Spinal cord (tissue), 10 donors: ENCODE data around the gene AUNIP. TPM values are rescaled to one million over a fixed set of nuclear protein-coding genes. Genes with fewer than 3 reads are reported as not detected.

Experiments
- DNase-seq, 6 donors: peaks; one replicate each; pipeline versions ENCODE4 v3.0.0 to v3.0.0-alpha.2; 2013 to 2015; ENCODE audit warnings: low spot score in 6 of 6, low read depth in 4 of 6
- H3K27ac ChIP-seq: one replicate; pipeline ENCODE4 v1.5.1; 2013; ENCODE audit warnings: low read depth, low read length, control low read depth
- H3K27me3 ChIP-seq: one replicate; pipeline ENCODE4 v1.6.1; 2013; ENCODE audit warnings: low read length; ENCODE audit not compliant: control insufficient read depth, insufficient read depth
- H3K36me3 ChIP-seq: one replicate; pipeline ENCODE4 v1.6.1; 2013; ENCODE audit warnings: low read length; ENCODE audit not compliant: control insufficient read depth, insufficient read depth
- H3K4me1 ChIP-seq: one replicate; pipeline ENCODE4 v1.6.1; 2013; ENCODE audit warnings: low read length; ENCODE audit not compliant: control insufficient read depth, insufficient read depth
- H3K4me3 ChIP-seq: one replicate; pipeline ENCODE4 v1.5.1; 2013; ENCODE audit warnings: low read depth, low read length, control low read depth
- H3K9me3 ChIP-seq: one replicate; pipeline ENCODE4 v1.6.1; 2013; ENCODE audit warnings: low read length; ENCODE audit not compliant: control insufficient read depth, insufficient read depth
- WGBS: methylation state at CpG from one replicate; pipeline ENCODE4 v1.1.5; 2013; ENCODE audit warnings: missing lambda C conversion rate; ENCODE audit not compliant: insufficient coverage; 5-methylcytosine and 5-hydroxymethylcytosine counted together
- polyA plus RNA-seq, 2 donors: library from polyadenylated mRNA; unstranded; fragments of 120-200 nt; gene quantifications; one replicate each; pipeline ENCODE4 v1.2.1, GENCODE V29; 2013; ENCODE audit not compliant: insufficient read length in 2 of 2
- total RNA-seq, 2 donors: library from RNA; depleted of rRNA in 1 of 2; stranded (reverse); fragments of 120-200 nt in 1 of 2; fragments of >200 nt in 1 of 2; gene quantifications; one replicate each; pipeline versions ENCODE4 v1.2.3 to v1.2.4, GENCODE V29; 2013 to 2014
- donor health status: healthy.

Gene AUNIP
- total and polyA plus RNA-seq, 4 donors, result 1.8 to 3.9 (median 2.2) TPM

DNA sequence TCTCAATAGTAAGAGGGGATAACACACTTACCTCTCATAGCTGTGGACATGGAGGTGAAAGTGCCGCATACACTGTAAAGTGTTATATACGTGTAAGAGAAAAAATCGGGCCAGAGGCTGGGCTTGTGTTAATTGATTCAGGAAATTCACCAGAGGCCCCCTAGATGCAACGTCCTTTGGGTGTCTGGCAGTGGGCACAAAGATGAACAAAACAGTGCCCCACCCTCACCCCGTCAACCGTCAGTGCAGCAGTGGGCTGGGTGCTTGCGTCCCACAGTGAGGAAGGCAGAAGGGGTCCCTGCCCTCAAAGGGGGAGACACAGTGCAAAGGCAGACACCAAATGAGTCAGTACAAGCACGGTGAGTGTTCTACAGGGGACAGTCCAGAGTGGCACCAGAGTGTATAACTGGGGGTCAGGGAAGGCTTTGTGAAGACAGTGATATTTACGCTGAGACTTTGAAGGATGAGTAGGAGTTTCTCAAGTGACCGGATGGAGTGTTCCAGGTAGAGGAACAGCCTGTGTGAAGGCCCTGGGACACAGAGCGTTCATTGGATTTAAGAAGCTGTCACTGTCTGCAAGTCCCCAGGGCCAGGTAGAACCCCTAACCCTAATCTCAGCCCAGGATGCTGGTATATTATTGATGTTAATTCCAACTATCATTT, 46.1 kb downstream of the AUNIP start:
- Histone ChIP-seq H3K27me3 (no peaks in the 10 kb centered on the region), H3K36me3 (peaks cover 83% of the 10 kb centered on the region), H3K4me3 (no peak overlapping the region), H3K9me3 (no peaks in the 10 kb centered on the region), H3K4me1 (peaks cover 10% of the 10 kb centered on the region), H3K27ac (no peak overlapping the region)
- no peak for DNase-seq
- 84% methylated on average over 9 of the region's 11 CpGs for WGBS

- DNase-seq, result no peak
- Histone ChIP-seq H3K36me3 (peaks cover 94% of the 10 kb centered on the region), H3K27me3 (no peaks in the 10 kb centered on the region), H3K4me3 (no peak overlapping the region), H3K27ac (no peak overlapping the region), H3K4me1 (peaks cover 22% of the 10 kb centered on the region), H3K9me3 (no peaks in the 10 kb centered on the region)
- 96% methylated on average over 13 of the region's 13 CpGs for WGBS
Measured at GRCh38 chr1:25811384-25812082, 47.7 kb downstream of the AUNIP start.

- H3K27ac ChIP-seq, result no peak overlapping the region
- H3K36me3 ChIP-seq, result peaks cover 94% of the 10 kb centered on the region
- no peaks in the 10 kb centered on the region for H3K27me3 ChIP-seq
- WGBS, result 30% methylated on average over 17 of the region's 21 CpGs
- peak in 2 of 6 donors; percentile 77 to 82 for DNase-seq
- no peak overlapping the region for H3K4me3 ChIP-seq
- H3K4me1 ChIP-seq, result peaks cover 31% of the 10 kb centered on the region
- H3K9me3 ChIP-seq, result no peaks in the 10 kb centered on the region
Measured at GRCh38 chr1:25810341-25811299, 48.6 kb downstream of the AUNIP start.

- Histone ChIP-seq H3K27me3 (no peaks in the 10 kb centered on the region), H3K4me3 (no peak overlapping the region), H3K27ac (no peak overlapping the region), H3K9me3 (no peaks in the 10 kb centered on the region), H3K36me3 (peaks cover 94% of the 10 kb centered on the region), H3K4me1 (peaks cover 38% of the 10 kb centered on the region)
- WGBS, result 85% methylated on average over 7 of the region's 7 CpGs
- DNase-seq, result no peak
Measured at GRCh38 chr1:25809929-25810328, 49.3 kb downstream of the AUNIP start.

- peaks cover 40% of the 10 kb centered on the region for H3K4me1 ChIP-seq
- WGBS, result 80% methylated on average over 12 of the region's 18 CpGs
- H3K36me3 ChIP-seq, result peaks cover 90% of the 10 kb centered on the region
- H3K27ac ChIP-seq, result no peak overlapping the region
- DNase-seq, result no peak
- no peaks in the 10 kb centered on the region for H3K9me3 ChIP-seq
- H3K27me3 ChIP-seq, result no peaks in the 10 kb centered on the region
- H3K4me3 ChIP-seq, result no peak overlapping the region
Measured at GRCh38 chr1:25809283-25809926, 49.9 kb downstream of the AUNIP start.

GRCh38 chr1:25808481-25809244, 50.6 kb downstream of the AUNIP start:
- H3K27me3 ChIP-seq, result no peaks in the 10 kb centered on the region
- H3K4me1 ChIP-seq, result peaks cover 44% of the 10 kb centered on the region
- H3K9me3 ChIP-seq, result no peaks in the 10 kb centered on the region
- H3K27ac ChIP-seq, result no peak overlapping the region
- H3K4me3 ChIP-seq, result no peak overlapping the region
- whole genome bisulfite sequencing, result 90% methylated on average over 34 of the region's 34 CpGs
- no peak for DNase-seq
- H3K36me3 ChIP-seq, result peaks cover 82% of the 10 kb centered on the region

DNA sequence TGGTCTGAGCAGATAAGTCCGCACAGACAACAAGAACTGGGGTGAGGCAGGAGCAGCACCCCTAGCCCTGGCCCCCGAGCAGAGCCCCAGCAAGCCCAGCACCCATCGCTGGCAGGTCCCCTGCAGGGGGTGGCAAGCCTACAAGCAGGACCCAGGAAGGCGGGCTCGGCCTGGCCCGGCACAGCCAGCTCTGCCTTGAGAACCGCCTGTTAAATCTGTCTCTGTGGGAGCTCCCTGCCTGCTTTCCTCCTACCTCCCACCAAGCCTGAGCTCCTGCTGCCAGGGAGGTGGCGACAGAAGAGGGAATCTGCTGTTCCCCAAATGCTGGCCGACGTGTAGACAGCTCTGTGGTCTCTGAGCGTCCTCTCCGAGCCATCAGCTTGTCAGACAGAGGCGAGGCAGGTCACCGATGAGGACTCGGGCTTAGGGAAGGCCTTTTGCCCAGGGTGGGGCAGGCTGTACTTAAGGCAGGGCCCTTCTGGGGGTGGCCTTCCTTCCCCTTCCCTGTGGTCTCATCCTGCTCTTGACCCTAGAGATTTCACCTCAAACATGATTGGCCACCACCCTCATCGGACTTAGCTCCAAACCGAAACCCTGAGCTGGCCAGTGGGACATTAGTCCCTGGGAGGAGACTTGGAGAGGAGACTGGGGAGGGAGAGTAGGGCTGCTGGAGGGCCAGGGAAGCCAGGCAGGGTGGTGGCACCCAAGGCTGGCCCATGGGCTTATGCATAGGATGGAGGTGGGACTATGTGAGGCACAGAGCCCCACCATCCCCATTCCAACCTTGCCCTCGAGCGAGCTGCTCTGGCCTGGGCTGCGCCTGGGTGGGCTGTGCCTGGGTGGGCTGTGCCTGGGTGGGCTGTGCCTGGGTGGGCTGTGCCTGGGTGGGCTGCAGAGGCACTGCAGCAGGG, 51.5 kb downstream of the AUNIP start:
- Histone ChIP-seq H3K27ac (no peak overlapping the region), H3K4me3 (no peak overlapping the region), H3K27me3 (no peaks in the 10 kb centered on the region), H3K4me1 (peaks cover 44% of the 10 kb centered on the region), H3K9me3 (no peaks in the 10 kb centered on the region), H3K36me3 (peaks cover 79% of the 10 kb centered on the region)
- 88% methylated on average over 17 of the region's 20 CpGs for WGBS
- DNase-seq, result no peak

GRCh38 chr1:25806418-25806817, 52.8 kb downstream of the AUNIP start:
- Histone ChIP-seq H3K27ac (peak overlapping the region; percentile 60), H3K9me3 (no peaks in the 10 kb centered on the region), H3K36me3 (peaks cover 66% of the 10 kb centered on the region), H3K4me1 (peaks cover 50% of the 10 kb centered on the region), H3K27me3 (no peaks in the 10 kb centered on the region), H3K4me3 (no peak overlapping the region)
- DNase-seq, result peak in 1 of 6 donors; percentile 71
- 78% methylated on average over 4 of the region's 4 CpGs for WGBS
